Endothelial cell (in vitro differentiated cells): ENCODE measurements around the gene STIL. TPM values are rescaled to one million over a fixed set of nuclear protein-coding genes. Genes with fewer than 3 reads are reported as not detected.
"Not testable (repeated sequence)": the region's sequence is repeated elsewhere in the genome, so short reads cannot be mapped to it uniquely, and the experiment has no call there.

Source experiments
- DNase-seq: peaks from one replicate; pipeline ENCODE4 v3.0.0; 2021; ENCODE audit warnings: low spot score
- H3K27ac Mint-ChIP-seq: one replicate; pipeline ENCODE4 v1.8.0; 2021; ENCODE audit warnings: mixed read lengths, inconsistent platforms; ENCODE audit not compliant: unreplicated experiment
- H3K27me3 Mint-ChIP-seq: one replicate; pipeline ENCODE4 v1.8.0; 2021; ENCODE audit warnings: mild to moderate bottlenecking, moderate library complexity, mixed read lengths, inconsistent platforms; ENCODE audit not compliant: unreplicated experiment
- H3K36me3 Mint-ChIP-seq: one replicate; pipeline ENCODE4 v1.8.0; 2021; ENCODE audit warnings: mild to moderate bottlenecking, low read depth, mixed read lengths, inconsistent platforms; ENCODE audit not compliant: unreplicated experiment
- H3K4me1 Mint-ChIP-seq: one replicate; pipeline ENCODE4 v1.8.0; 2021; ENCODE audit warnings: mild to moderate bottlenecking, mixed read lengths, inconsistent platforms; ENCODE audit not compliant: unreplicated experiment
- H3K4me3 Mint-ChIP-seq: one replicate; pipeline ENCODE4 v1.8.0; 2021; ENCODE audit warnings: mild to moderate bottlenecking, mixed read lengths, inconsistent platforms; ENCODE audit not compliant: unreplicated experiment
- H3K9me3 Mint-ChIP-seq: one replicate; pipeline ENCODE4 v1.8.0; 2021; ENCODE audit warnings: mixed read lengths, inconsistent platforms; ENCODE audit not compliant: unreplicated experiment
- CTCF ChIP-seq: fragments of 200-600 bp; sonication (generic); IDR thresholded peaks from one replicate; pipeline ENCODE4 v1.5.0; 2021; ENCODE audit warnings: antibody characterized with exemption; ENCODE audit not compliant: unreplicated experiment
- total RNA-seq: library from RNA; stranded (reverse); fragmentation: NEBNext Ultra II Directional; extraction: Animal tissue kit (Norgen Biotek cat#: 25700); gene quantifications from one replicate; pipeline ENCODE4 v1.2.1, GENCODE V29; 2021; ENCODE audit not compliant: unreplicated experiment

STIL gene
- total RNA-seq, 1 donor from 2014 or later: 12.1 TPM

- DNase-seq: no peak
- no peak overlapping the region for H3K4me3 Mint-ChIP-seq
- H3K27ac Mint-ChIP-seq: no peak overlapping the region
- peaks cover 20% of the 10 kb centered on the region for H3K36me3 Mint-ChIP-seq
- no peaks in the 10 kb centered on the region for H3K9me3 Mint-ChIP-seq
- H3K27me3 Mint-ChIP-seq: no peaks in the 10 kb centered on the region
- no peak for TF ChIP-seq CTCF
- H3K4me1 Mint-ChIP-seq: no peaks in the 10 kb centered on the region
Observed at GRCh38 chr1:47302472-47302871, 11.5 kb downstream of the STIL start.

GRCh38 chr1:47298025-47298699 is 15.8 kb downstream of the STIL start:
- Mint-ChIP-seq H3K9me3 (no peaks in the 10 kb centered on the region), H3K27me3 (no peaks in the 10 kb centered on the region), H3K4me1 (no peaks in the 10 kb centered on the region), H3K36me3 (peaks cover 15% of the 10 kb centered on the region), H3K4me3 (no peak overlapping the region), H3K27ac (no peak overlapping the region)
- no peak for TF ChIP-seq CTCF
- DNase-seq: no peak

GRCh38 chr1:47295579-47295978 is 18.4 kb downstream of the STIL start:
- Mint-ChIP-seq H3K9me3 (no peaks in the 10 kb centered on the region), H3K36me3 (peaks cover 1% of the 10 kb centered on the region)

GRCh38 chr1:47294863-47295262 is 19.1 kb downstream of the STIL start:
- H3K27ac Mint-ChIP-seq, H3K4me1 Mint-ChIP-seq, H3K36me3 Mint-ChIP-seq, H3K9me3 Mint-ChIP-seq, H3K27me3 Mint-ChIP-seq, H3K4me3 Mint-ChIP-seq, DNase-seq: not testable (repeated sequence)

More at GRCh38 chr1:47295579-47295978, 18.4 kb downstream of the STIL start:
- no peaks in the 10 kb centered on the region for H3K27me3 Mint-ChIP-seq
- no peak for TF ChIP-seq CTCF
- no peak overlapping the region for H3K27ac Mint-ChIP-seq
- H3K4me3 Mint-ChIP-seq: no peak overlapping the region
- no peaks in the 10 kb centered on the region for H3K4me1 Mint-ChIP-seq
- no peak for DNase-seq

DNA sequence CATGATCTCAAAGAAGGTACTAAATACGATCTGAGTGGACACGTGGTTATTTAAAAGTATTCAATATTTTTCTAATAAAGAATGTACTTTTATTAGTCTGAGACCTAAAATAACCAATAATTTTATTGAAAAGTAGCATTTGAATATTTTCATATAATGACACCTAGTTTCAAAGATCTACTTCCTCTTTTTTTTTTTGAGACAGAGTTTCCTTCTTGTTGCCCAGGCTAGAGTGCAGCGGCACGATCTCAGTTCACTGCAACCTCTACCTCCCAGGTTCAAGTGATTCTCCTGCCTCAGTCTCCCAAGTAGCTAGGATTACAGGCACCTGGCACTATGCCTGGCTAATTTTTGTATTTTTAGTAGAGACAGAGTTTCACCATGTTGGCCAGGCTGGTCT is 25.8 kb downstream of the STIL start:
- not testable (repeated sequence) for H3K27me3 Mint-ChIP-seq, H3K27ac Mint-ChIP-seq, DNase-seq, H3K9me3 Mint-ChIP-seq, H3K4me1 Mint-ChIP-seq, H3K36me3 Mint-ChIP-seq, H3K4me3 Mint-ChIP-seq

DNA sequence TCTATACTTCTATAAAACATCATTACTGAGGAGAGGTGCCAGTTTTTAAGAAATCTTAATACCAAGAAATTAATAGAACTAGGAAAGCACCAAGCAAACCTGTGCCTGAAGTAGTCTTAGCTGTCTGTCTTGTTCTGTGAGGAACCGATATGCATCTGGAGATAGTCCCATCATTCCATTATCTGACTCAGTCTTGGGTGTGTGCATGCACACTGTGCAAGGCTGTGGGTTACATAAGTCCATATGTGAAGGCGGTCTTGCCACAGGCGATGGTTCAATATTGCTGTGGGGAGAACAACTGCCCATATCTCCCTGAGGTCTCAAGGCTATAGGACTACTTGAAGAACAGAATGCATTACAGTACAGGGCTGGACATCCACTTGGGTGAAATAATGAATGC is 33.8 kb downstream of the STIL start:
- TF ChIP-seq CTCF: no peak
- Mint-ChIP-seq H3K9me3 (no peaks in the 10 kb centered on the region), H3K36me3 (peaks cover 7% of the 10 kb centered on the region), H3K27me3 (no peaks in the 10 kb centered on the region), H3K4me3 (no peak overlapping the region), H3K4me1 (peaks cover 3% of the 10 kb centered on the region), H3K27ac (no peak overlapping the region)
- DNase-seq: no peak
